SH-SY5Y (cell line): ENCODE measurements around the gene PLIN3.

Experiments used
- GATA2 ChIP-seq: IDR thresholded peaks from 2 replicates; pipeline ENCODE4 v1.6.1; 2011; ENCODE audit warnings: mild to moderate bottlenecking, low read depth, low read length
- GATA3 ChIP-seq: IDR thresholded peaks from 2 replicates; pipeline ENCODE4 v1.6.1; 2011; ENCODE audit warnings: low read depth, mild to moderate bottlenecking, low read length, moderate library complexity

GRCh38 chr19:4816950-4817278 lies 50.6 kb downstream of the PLIN3 start:
- TF ChIP-seq GATA2 = no peak
- no peak for TF ChIP-seq GATA3
